Measurements from ENCODE around the gene BNC2. TPM values are rescaled to one million over a fixed set of nuclear protein-coding genes. Genes with fewer than 3 reads are reported as not detected.

BNC2 gene
- total RNA-seq, 4 donors from 2014 or later, result 90.2 to 130 (median 100.0) TPM

- 72 to 83% methylated on average over 2 of the region's 2 CpGs for WGBS, 2 donors (ENCODE audit: low coverage in 1 of 2)
- no peak overlapping the region for H3K27ac ChIP-seq
- H3K27me3 ChIP-seq, result no peaks in the 10 kb centered on the region
- ATAC-seq, result no peak
- no peaks in the 10 kb centered on the region for H3K9me3 ChIP-seq
- H3K36me3 ChIP-seq, result no peaks in the 10 kb centered on the region
- peaks cover 0 to 8% (median 4%) of the 10 kb centered on the region in 3 donors for H3K4me1 ChIP-seq
- no peak for TF ChIP-seq POLR2A (IDR thresholded peaks at IDR 0.05)
- TF ChIP-seq, protein P1, sequence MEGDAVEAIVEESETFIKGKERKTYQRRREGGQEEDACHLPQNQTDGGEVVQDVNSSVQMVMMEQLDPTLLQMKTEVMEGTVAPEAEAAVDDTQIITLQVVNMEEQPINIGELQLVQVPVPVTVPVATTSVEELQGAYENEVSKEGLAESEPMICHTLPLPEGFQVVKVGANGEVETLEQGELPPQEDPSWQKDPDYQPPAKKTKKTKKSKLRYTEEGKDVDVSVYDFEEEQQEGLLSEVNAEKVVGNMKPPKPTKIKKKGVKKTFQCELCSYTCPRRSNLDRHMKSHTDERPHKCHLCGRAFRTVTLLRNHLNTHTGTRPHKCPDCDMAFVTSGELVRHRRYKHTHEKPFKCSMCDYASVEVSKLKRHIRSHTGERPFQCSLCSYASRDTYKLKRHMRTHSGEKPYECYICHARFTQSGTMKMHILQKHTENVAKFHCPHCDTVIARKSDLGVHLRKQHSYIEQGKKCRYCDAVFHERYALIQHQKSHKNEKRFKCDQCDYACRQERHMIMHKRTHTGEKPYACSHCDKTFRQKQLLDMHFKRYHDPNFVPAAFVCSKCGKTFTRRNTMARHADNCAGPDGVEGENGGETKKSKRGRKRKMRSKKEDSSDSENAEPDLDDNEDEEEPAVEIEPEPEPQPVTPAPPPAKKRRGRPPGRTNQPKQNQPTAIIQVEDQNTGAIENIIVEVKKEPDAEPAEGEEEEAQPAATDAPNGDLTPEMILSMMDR (IDR thresholded peaks at IDR 0.05), result no peak
- TF ChIP-seq EP300 (IDR thresholded peaks at IDR 0.05), result no peak
- no peak for TF ChIP-seq POLR2AphosphoS5 (IDR thresholded peaks at IDR 0.05)
- no peak overlapping the region for H3K4me3 ChIP-seq
These were observed 8.9 kb upstream of the BNC2 start for GRCh38 chr9:16879416-16879815.

GRCh38 chr9:16877256-16877655 is 6.8 kb upstream of the BNC2 start:
- Histone ChIP-seq H3K27ac (no peak overlapping the region), H3K27me3 (no peaks in the 10 kb centered on the region), H3K4me3 (no peak overlapping the region), H3K36me3 (no peaks in the 10 kb centered on the region), H3K9me3 (no peaks in the 10 kb centered on the region), H3K4me1 (peaks cover 0 to 3% (median 0%) of the 10 kb centered on the region in 3 donors)
- 67 to 92% methylated on average over 2 to 4 of the region's 19 CpGs for WGBS, 2 donors (ENCODE audit: low coverage in 1 of 2)
- no peak for ATAC-seq
- TF ChIP-seq, protein P1 (IDR thresholded peaks at IDR 0.05), result no peak
- TF ChIP-seq EP300 (IDR thresholded peaks at IDR 0.05), result no peak
- TF ChIP-seq POLR2A (IDR thresholded peaks at IDR 0.05), result no peak
- no peak for TF ChIP-seq POLR2AphosphoS5 (IDR thresholded peaks at IDR 0.05)

DNA sequence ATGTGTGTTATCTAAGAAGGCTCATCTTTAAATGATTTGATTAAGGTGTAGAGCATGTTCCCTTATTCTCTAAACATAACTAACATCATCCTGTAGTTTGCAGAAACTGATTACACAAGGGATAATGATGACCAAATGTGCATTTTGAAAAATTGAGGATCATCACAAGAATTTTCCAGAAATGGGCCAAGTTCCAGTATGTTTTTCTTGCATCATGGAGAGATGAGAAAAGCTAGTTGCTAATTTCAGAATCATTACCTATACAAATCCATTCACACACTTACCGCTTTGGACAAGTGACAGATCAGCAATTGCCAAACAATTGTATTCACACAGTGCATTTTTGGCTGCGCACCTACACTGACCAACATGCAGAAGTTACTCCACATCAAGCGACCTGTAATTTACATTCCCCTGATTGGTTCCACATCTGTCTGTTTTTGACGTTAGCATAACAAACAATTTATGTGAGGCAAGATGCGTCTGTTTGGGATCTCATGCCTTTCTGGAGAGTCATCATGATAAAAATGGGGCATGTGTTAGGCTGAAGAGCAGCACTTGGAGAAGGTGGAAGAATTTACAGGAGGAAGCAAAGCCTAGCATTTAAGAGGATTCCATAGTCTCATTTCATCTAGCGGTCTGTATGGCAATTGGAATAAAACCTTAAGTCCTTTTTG is 2.8 kb upstream of the BNC2 start:
- WGBS, 2 donors (ENCODE audit: low coverage in 1 of 2), result 75 to 87% methylated on average over 6 of the region's 6 CpGs
- H3K27ac ChIP-seq, result no peak overlapping the region

DNA sequence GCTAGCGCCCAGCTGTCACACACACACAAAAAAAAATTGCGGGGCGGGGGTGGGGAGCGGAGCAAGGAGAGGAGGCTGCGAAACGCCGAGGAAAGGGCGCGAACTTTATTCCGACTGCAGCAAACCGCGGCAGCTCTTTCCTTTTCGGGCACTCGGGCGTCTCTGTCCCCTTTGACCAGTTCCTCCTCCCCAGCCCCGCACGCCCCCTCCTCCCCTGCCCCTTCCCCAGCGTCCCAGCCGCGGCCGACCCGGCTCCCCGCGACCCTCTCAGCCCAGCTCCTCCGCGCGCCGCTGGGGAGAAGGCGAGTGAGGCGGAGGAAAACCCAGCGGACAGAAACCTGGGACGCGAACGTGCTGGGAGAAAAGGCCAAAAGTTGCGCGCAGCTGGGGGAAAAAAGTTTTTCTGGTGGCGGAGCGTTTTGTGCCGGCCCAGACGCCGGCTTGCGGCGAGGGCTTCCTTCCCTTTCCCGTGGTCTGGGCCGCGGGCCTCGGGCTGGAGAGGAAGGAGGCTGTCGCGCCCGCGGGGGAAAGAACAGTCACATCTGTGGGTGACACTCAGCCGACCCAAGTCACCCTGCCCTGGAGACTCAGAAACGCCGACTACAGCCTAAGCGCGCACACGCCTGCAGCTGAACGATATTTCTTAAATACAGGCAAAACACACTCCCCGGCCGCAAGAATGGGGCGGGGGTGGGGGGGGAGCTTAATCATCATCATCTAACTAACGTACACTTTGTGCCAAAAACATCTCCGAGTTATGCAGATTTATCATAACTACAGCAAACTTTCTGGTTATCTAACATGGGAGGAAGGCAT is 1.1 kb upstream of the BNC2 start:
- TF ChIP-seq POLR2AphosphoS5 (IDR thresholded peaks at IDR 0.05) (peak; percentile 39), EP300 (IDR thresholded peaks at IDR 0.05) (no peak), POLR2A (IDR thresholded peaks at IDR 0.05) (peak; percentile 29 to 35)
- TF ChIP-seq, protein P1 (IDR thresholded peaks at IDR 0.05), result no peak
- ATAC-seq, result peak; percentile 35
- no peaks in the 10 kb centered on the region for H3K9me3 ChIP-seq
- peaks cover 0 to 29% (median 0%) of the 10 kb centered on the region in 3 donors for H3K4me1 ChIP-seq
- H3K27ac ChIP-seq, result peak overlapping the region; percentile 89 to 96 (median 92)
- no peaks in the 10 kb centered on the region for H3K27me3 ChIP-seq
- 0% methylated on average over 2 to 22 of the region's 63 CpGs for WGBS, 2 donors (ENCODE audit: low coverage in 1 of 2)
- peak overlapping the region; percentile 78 to 84 for H3K4me3 ChIP-seq
- H3K36me3 ChIP-seq, result no peaks in the 10 kb centered on the region

More for the DNA sequence above, 2.8 kb upstream of the BNC2 start:
- Histone ChIP-seq H3K4me3 (no peak overlapping the region), H3K27me3 (no peaks in the 10 kb centered on the region), H3K4me1 (peaks cover 0 to 12% (median 0%) of the 10 kb centered on the region in 3 donors), H3K36me3 (no peaks in the 10 kb centered on the region), H3K9me3 (no peaks in the 10 kb centered on the region)
- TF ChIP-seq POLR2A (IDR thresholded peaks at IDR 0.05) (no peak), EP300 (IDR thresholded peaks at IDR 0.05) (no peak), POLR2AphosphoS5 (IDR thresholded peaks at IDR 0.05) (no peak)
- TF ChIP-seq, protein P1 (IDR thresholded peaks at IDR 0.05), result no peak
- ATAC-seq, result no peak
